Stimulated activated CD4-positive, alpha-beta T cell treated with anti-CD3 and anti-CD28 coated beads, Interleukin-15, amount 100 ng/mL, for 1 hour (primary cell): Measurements from ENCODE around the gene TRPC5OS.

Experiments
- DNase-seq, 2 donors: peaks; one replicate each; pipeline ENCODE4 v3.0.0-alpha.2; 2020; ENCODE audit warnings: low read depth in 1 of 2, low spot score in 1 of 2

Gene TRPC5OS

GRCh38 chrX:111892375-111892774, 16.4 kb downstream of the TRPC5OS start:
- no peak for DNase-seq

- DNase-seq = no peak
These were observed 20.2 kb downstream of the TRPC5OS start for GRCh38 chrX:111896148-111896547.

GRCh38 chrX:111914398-111915090, 38.6 kb downstream of the TRPC5OS start:
- DNase-seq = no peak

GRCh38 chrX:111917591-111917990, 41.6 kb downstream of the TRPC5OS start:
- no peak for DNase-seq

- no peak for DNase-seq
These were observed 52.5 kb downstream of the TRPC5OS start for GRCh38 chrX:111928456-111928855.
